Keratinocyte (primary cell): ENCODE results near the gene NPSR1.

Source experiments
- EZH2 ChIP-seq: IDR thresholded peaks from one replicate; pipeline ENCODE4 v1.6.1; 2012; ENCODE audit warnings: inconsistent platforms, mild to moderate bottlenecking, low read length, moderate library complexity
- TF ChIP-seq, protein P1 (sequence below), 3 experiments: IDR thresholded peaks in 1 of 3; conservative IDR thresholded peaks in 1 of 3; optimal IDR thresholded peaks in 1 of 3; 2 replicates in 2 of 3; 3 replicates in 1 of 3; pipeline versions ENCODE3 to v1.5.1; 2011; ENCODE audit warnings: low read length in 3 of 3, mild to moderate bottlenecking in 3 of 3, moderate library complexity in 2 of 3, control low read depth in 1 of 3, inconsistent platforms in 1 of 3; ENCODE audit not compliant: insufficient read depth in 2 of 3; ENCODE audit errors: extremely low read depth in 1 of 3

DNA sequence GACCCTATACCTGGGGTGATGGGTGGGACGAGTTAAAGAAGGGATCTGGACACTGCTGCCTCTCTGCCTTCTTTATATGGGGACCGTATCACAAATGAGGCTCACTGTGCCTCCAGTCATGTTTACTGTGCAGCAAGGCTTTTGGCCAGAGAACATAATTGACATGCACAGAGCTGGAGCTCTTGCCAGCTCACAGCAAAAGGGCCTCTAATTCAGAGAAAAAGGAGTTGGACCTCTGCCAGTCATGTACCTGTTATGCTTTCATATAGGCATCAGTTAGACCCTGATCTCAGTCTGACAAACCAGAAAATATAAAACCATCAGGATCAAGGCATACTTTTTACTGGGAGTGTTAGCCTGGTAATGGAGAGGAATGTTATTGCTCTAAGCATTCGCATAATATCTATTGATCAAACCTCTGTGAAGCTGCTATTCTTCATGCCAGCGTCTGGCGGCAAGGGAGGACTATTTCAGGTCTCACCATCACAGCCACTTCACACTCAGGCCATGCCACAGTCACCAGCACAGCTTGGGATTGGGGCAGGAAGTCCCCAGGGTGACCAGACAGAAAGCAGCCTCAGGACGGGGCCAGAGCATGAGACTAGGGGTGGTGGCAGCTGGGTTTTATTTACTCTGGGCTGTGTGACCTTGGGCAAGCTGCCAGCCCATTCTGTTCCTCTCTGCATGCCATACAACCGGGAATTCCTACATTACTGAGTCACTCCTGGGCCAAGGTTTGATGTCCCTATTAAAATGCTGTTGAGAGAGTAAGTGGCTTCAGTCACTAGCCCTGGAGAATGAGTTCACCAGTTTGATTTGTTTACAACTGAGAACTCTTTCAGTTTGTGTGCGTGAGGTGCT is 90.1 kb downstream of the NPSR1 start:
- TF ChIP-seq, protein P1, sequence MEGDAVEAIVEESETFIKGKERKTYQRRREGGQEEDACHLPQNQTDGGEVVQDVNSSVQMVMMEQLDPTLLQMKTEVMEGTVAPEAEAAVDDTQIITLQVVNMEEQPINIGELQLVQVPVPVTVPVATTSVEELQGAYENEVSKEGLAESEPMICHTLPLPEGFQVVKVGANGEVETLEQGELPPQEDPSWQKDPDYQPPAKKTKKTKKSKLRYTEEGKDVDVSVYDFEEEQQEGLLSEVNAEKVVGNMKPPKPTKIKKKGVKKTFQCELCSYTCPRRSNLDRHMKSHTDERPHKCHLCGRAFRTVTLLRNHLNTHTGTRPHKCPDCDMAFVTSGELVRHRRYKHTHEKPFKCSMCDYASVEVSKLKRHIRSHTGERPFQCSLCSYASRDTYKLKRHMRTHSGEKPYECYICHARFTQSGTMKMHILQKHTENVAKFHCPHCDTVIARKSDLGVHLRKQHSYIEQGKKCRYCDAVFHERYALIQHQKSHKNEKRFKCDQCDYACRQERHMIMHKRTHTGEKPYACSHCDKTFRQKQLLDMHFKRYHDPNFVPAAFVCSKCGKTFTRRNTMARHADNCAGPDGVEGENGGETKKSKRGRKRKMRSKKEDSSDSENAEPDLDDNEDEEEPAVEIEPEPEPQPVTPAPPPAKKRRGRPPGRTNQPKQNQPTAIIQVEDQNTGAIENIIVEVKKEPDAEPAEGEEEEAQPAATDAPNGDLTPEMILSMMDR (optimal IDR thresholded peaks at IDR 0.05 in 1 of 3, IDR thresholded peaks at IDR 0.05 in 1 of 3, conservative IDR thresholded peaks at IDR 0.05 in 1 of 3; ENCODE audit: extremely low read depth in 1 of 3, insufficient read depth in 2 of 3, low read length in 3 of 3), result no peak
- no peak for TF ChIP-seq EZH2
